HG03432 (cell line): ENCODE data around the gene F8.

Source experiments
- ATAC-seq: cut with Tn5 transposase; IDR thresholded peaks from one replicate; pipeline ENCODE4 v1.9.1; 2021; ENCODE audit warnings: mild to moderate bottlenecking, moderate library complexity; ENCODE audit not compliant: unreplicated experiment

The F8 gene

DNA sequence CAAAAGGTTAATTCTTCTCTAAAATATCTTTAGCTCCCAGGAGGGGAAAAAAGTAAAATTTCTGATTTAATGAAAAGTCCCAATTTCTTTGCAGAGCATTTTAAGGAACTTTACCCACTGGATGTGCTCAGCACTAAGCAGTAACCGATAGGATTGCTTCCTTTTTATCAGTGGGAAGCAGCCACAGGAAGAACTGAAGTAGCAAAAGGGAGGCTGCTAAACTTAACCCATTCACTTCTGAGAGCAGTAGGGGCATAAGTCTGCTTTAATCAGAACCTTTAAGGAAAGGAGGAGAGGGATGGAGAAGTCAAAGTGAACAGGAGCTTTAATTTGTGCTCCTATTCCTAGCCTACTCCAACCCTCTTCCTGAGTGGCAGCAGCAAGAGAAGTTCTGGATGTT lies at the start of gene F8:
Gene F8 (minus strand): TSS at position 139 of the 400 bp plus-strand sequence. CDS start 171 bp downstream, outside the sequence.
- no peak for ATAC-seq

DNA sequence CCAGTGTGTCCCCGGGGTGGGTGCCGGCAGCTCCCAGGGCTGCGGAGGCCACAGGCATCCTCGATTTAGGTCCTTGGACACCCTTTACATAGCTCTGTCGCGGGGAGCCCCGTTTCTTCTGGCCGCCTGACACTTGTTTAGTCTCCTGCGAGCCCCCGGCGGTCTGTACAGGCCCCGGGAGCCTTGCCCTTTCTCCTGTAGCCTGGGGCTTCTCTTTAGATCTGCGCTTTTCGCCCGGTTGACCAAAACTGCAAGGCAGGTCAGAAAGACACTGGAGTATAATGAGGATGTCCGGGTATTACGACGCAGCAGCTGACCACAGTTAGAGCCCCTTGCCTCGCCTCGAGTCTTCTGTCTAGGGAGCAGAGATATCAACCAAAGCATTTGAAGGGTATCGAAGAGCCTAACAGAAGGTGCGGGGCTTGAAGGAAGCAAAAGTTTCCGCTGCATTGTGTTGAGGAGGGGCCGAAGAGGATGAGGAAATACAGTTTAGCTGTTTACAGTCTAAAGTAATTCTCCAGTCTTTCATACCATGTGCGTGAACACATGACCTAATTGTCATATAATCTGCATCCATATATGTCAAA lies 49.3 kb upstream of the F8 start:
- no peak for ATAC-seq

DNA sequence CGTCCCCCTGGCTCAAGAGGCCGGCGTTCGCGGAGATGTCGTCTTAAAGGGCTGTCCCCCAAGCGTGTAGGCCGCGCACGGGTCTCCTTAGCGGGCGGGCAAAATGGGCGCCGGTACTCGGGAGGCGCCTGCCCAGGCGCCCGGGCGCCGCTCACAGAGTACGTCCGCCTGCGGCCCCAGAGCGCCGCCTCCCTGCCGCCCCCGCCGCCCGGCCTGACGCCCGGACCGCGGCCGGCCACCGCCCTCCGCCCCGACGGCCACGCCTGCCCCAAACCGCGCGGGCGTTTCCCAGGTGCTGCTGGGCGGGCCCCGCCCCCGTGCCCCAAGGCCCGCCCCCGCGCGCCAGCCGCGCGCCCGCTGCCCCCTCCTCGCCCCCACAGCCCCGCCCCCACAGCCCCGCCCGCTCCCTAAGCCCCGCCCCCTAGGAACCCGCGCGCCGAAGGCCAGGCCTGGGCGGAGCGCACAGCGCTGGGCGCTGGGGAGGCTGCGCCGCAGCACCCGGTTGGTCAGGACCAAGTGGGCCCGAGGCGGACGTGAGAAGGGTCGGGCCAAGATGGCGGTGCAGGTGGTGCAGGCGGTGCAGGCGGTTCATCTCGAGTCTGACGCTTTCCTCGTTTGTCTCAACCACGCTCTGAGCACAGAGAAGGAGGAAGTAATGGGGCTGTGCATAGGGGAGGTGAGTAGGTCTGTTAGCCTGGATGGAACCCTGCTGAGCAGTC lies 48.6 kb upstream of the F8 start, which contains the start of the genes BRCC3, CMC4 and MTCP1:
Gene BRCC3 (plus strand): TSS at position 534 of the 719 bp plus-strand sequence. CDS start 20 bp downstream, at position 554.
Gene CMC4 (minus strand): TSS at position 162 of the 719 bp plus-strand sequence. CDS start 7,113 bp downstream, outside the sequence.
Gene MTCP1 (minus strand): TSS at position 162 of the 719 bp plus-strand sequence. CDS start 5,126 bp downstream, outside the sequence.
- peak; percentile 92 for ATAC-seq

DNA sequence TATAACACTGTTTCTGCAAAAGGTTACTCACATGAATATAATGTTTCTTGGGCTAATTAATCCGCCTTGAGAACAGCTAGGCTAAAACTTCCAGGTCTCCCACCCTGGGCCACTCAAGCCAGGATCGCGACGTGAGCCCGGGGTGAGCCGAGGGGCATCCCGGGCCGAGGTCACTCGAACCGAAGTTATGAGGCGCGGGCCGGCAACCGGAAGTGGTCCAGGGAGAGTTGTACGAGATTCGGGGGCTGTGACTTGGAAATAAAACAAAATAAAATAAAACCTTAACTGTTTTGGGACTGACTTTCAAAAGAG lies 48.1 kb upstream of the F8 start:
- peak; percentile 26 for ATAC-seq

DNA sequence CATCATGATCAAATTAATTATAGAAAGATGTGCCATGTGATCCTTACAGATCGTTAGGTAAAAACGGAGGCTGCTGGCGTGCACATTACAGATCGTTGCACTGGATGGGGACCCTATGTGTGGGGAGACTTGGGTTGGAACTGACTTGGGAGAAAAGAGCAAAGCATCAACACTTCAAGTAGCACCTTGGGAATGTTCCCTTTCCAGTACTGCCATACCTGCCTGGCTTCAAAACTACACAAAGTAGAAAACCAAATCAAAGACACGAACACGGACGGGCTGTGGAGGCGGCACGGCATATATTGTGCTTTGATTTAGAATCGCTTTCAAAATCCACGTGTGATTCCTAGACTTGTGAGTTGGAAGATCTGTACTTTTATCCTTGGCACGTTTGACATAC lies 47.5 kb upstream of the F8 start:
- ATAC-seq: no peak

DNA sequence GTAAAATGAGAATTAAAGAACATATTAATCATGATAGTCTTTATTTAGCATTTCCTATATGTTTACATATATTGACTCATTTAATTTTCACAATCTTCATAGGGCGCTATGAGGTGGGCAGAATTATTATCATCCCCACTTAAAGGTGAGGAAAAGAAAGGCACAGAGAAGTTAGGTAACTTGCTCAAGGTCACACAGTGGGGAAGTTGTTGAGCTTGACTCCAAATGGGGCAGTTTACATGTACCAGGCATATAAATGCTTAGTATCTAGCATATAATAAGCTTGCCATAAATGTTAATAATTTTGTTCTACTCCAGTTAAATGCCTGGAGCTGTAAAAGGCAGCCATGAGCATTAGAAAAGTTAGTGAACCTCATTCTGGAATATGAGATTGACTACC lies 46.9 kb upstream of the F8 start:
- ATAC-seq: no peak

DNA sequence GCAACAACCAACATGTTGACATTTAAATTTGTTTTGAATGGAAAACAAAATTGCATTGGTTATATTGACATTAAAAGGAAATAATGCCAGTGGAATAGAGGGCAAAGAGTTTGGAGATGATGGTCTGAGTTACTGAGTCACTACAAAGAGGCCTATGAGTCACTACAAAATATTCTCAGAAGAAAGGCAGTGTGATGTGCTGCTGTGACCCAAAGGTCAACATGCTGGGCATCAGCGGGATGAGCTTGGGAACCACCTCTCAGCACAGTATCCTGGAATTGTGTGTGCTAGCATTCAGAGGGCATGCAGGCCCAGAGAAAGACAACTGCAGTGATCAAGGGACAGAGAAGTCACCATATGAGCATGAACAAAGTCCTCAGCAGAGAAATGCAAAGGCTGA lies 45.6 kb upstream of the F8 start:
- no peak for ATAC-seq

DNA sequence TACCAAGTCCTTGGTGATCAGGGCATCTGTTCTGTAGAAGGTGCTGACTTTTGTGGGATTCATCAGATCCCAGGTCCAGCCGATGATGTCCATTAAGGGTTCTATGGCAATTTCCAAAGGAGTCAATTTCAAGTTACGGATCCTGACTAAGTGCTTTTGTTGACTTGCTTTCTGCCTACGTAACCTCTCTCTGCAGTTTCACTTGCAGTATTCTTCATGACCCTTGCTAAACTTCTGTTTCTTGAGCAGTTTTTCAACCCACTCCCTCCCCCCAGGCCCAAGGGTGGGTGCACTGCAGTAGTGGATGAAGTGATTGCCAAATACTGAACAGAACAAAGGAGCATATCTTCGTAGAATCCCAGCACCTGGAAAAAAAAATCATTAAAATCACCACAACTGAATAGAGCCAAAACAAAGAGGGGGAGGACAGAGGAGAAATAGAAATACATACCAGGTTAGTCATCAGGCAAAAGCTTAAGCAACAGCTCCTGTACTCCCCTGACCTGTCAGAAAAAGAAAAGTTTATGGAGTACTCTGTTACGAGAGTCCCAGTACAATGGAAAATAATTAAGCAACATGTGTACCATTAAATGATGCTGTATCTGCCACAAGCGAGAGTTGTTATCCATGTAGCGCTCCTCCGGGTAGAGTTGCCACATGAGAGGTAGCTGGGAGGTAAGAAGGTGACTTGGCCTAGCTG lies 42.7 kb upstream of the F8 start:
- ATAC-seq: no peak

DNA sequence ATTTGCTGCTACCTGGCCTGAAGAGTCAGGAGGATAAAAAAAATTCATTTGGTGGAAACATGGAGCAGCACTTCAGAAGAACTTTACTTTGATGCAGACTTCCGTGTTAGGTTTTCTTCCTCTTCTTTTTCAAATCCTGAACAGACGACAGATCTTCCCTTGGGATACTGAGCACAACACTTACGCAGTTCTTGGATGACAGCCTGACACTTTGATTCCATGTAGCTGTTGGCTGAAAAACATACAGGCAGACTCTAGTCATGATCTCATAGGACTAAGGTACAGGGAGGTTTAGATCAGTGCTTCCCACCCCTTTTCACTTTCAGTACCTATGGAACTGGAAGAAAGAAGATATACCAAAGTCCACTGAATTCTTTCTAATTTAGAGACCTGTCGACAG lies 39.2 kb upstream of the F8 start:
- no peak for ATAC-seq

DNA sequence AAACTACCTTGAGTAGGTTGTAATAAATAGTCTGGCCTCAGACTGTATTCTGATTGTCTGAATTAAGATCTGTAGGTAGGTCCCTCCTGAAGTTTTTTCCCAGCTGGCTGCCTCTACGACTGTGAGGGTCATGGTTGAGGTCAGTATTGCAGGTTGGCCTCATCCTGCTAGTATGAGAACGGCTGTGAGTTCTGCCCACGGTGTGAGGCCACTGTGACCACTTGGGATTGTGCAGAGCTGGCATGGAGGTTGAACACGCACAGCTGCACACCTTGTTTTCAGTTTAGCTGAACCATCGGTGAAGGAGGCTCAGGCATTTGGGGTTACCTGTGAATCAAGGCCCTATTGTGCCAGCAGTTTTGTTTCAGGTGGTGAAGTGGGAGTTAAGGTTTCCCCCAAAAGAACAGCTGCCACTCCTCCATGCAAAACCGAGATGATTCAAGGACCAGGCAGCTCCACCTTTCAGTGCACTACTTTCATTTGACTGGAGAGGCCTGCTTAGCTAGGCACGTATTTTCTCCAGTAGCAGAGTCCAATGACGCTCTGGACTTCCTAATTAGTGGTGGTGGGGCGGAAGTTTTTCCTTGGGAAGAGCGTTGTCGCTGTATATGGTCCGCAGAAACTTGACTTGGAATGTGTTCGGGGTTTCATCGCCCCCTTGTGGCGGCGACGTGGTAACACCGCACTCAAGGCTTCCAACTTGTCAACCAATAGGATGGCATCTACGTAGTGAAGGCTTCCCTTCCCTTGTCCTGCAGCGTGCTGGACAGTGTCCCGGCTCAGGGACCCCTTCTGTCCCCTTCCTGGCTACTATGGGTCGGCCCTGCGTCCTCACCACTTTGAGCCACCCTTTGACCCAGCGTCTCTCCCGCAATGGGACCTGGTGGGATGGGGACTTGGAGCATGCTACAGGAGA lies 34.6 kb upstream of the F8 start:
- peak; percentile 67 for ATAC-seq

DNA sequence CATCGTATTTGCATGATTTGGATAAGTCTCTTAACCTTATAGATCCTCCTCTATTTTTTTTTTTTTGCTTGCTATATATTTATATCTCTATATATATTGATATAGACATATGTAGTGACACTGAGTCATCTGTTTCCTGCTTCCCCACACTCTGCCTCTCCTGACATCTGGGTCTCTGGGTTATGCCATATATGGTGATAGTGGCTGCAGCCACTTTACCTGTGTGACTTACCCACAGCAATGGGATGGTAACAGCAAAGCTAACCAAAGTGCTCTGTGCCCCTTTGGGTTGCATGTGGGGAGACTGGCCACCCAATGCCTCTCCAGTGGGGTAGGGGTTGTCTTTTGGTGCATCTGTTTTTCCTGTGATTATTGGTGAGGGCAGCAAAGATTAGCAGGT lies 33.9 kb upstream of the F8 start:
- ATAC-seq: no peak

DNA sequence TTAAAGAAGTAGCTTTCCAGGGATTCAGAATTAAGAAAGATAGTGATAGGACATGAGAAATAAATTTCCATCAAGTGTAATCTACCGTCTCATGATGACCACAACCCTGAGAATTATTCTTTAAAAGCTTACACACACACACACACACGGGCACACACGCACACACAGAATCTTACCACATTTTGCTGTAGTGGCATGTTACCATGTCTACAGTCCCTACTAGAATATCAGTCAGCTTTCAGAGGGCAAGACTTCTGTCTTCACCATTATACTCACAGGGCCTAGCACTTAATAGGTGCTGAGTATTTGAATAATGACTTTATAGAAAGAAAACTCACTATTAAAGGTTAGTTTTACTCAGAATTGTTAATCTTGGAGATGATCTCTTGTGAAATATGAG lies 33.0 kb upstream of the F8 start:
- no peak for ATAC-seq

DNA sequence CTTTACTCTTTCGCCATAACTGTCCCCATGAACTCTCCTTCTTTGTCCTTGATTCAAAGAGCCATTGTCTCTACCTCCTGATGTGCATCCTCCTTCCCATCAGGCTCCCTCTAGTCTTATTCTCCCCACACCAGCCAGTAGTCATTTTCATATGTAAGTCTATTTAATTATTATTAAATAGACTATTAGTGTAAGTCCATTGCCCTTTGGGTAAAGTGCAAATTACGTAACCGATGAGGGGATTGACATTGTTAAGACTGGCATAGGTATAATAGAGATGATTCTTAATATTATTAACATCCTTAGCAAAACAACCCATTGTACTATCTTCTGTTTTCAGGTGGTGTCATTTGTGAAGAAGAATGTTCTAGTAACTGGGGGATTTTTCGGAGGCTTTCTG lies 31.7 kb upstream of the F8 start:
- no peak for ATAC-seq

DNA sequence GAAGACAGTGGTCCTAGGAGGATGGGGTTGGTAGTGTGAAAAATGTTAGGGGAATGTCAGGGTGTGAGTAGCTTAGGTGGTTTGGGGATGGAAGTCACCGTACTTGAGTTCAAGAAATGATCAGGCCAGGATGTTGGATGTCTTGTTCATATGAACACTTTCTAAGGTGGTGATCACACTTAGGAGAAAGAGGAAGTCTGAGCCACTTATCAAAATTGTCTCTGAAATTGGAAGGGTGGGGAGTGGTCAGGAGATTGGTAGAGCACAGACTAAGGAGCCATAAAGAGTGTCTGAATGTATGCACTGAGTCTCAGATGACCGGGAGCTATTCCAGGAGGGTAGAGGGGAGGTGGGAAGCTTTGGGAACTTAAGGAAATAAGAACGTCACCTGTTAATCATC lies 31.1 kb upstream of the F8 start:
- ATAC-seq: no peak

DNA sequence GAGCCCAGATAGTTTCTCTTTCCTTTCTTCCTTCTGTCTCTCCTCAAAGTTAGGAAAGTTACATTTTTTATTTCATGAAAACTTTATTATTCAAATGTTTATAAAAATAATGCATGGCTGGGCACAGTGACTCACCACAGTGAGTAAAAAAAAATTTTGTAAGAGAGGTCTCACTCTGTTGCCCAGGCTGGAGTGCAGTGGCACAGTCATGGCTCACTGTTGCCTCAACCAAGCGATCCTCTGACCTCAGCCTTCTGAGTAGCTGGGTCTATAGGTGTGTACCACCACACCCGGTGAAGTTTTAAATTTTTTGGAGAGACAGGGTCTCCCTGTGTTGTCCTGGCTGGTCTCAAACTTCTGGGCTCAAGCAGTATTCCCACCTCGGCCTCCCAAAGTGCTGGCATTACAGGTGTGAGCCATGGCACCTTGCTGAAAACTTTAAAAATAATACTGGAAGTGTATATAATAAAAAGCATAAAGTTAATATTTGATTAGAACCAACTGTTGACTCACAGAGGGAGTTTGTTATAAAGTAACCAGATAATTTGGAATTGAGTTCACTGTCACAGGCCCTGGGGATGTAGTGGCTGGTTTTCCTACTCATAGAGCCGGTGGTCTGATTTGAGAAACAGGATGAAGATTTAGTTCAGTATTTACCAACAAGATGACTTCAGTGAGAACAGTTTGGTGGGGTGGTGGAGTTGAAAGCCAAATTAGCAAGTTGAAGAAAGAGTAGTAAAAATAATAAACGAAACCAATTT lies 30.4 kb upstream of the F8 start:
- ATAC-seq: no peak

DNA sequence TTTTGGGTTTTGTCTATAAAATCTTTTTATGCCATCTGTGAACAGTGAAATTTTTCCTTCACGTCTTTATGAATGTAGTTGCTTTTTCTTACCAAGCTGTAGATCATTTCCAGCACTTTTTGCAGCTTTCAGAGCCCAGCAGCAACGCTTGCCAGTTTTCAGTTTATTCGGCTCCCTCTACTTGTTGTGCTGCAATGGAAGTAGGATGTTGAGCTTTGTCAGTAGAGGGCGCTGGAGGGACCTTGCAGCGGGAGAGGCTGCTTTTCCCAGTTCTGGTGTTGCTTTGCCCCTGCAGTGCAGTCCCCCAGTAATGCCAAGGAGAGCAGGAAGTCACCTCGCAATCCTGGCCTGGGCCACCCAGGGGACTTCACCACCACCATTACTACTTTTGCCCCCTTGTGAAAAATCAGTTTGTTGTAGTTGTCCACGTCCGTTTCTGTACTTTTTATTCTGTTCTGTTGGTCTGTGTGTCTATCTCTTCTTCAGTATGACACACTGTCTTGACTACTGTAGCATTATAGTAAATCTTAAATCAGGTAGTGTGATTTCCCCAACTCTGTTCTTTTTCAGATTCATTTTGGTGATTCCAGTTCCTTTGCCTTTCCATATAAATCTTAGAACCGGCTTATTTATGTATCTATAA lies 26.6 kb upstream of the F8 start:
- no peak for ATAC-seq

DNA sequence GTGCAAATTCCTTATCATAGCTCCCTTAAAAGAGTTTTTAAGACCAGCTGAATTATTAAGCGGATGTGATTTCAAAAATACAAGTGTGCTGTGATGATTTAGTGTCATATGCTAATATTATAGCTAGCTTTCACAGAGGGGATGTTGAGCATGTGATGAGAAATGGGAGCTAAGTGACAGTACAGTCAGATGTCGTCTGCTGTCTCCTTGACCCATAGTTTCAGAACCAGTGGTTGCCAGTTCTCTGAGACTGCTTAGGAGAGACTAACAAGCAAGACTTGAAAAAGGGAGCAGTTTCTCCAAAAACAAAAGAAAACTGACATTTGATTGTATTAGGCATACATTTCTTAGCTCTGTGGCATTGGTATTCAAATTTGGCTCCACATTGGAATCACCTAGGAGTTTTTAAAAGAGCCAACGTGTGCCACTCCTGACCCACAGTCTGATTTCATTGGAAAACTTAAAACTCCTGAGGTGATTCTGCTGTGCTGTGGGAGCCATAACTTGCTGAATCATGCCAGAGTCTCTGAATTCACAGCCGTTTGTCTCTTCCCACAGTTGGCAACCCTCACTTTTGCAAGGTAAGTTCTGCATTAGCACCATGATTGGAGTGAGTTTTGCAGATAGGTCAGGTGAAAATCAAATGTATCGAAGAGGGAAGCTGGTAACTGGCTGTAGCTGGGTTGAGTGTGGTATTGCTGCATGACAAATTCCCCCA lies 24.4 kb upstream of the F8 start:
- ATAC-seq: no peak

DNA sequence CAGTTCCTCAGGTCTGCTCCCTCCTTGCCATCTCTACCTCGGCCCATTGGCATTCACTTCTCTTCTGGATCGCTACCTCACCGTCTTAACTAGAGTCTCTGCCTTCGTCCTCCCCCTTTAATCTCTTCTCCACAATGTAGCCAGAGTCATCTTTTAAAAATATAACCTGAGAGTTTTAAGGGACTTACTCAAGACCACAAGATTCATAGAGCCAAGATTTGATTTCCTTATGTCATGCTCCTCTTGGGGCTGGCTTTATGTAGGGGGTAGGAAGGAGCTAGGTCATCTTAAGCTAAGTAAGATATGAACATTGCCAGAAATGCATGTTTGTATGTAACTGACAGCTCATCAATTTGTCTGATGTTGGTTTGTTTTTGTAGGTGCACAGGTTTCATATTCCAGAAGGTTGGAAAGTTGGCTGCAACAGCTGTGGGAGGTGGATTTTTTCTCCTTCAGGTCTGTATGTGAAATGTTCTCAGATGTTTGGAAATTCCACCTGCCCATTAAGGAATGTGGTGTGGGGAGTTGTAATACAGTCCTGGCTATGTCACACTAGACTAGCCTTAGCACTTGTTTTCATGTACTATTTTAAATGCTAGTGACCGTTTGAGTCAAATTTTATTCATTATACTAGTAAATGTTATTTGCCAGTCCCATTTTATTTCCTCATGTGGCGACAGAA lies 23.7 kb upstream of the F8 start:
- no peak for ATAC-seq

DNA sequence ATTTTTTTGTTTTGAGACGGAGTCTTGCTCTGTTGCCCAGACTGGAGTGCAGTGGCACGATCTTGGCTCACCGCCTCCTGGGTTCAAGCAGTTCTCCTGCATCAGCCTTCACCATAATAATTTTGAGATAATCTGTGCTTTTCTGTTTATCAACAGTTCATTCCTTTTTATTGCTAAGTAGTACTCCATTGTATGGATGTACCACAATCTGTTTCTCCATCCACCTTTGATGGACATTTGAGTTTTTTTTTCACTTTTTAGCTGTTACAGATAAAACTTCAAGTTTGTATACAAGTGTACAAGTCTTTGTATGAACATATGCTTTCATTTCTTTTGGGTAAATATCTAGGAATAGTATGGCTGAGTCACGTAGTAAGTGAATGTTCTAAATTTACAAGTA lies 13.2 kb upstream of the F8 start:
- ATAC-seq: no peak
